ENCODE measurements around the gene C16orf96.

- no peak for TF ChIP-seq POLR2A (IDR thresholded peaks at IDR 0.05; ENCODE audit: control extremely low read depth in 1 of 2, low read depth in 2 of 2, low read length in 2 of 2)
- TF ChIP-seq JUND (IDR thresholded peaks at IDR 0.05; ENCODE audit: low read length): no peak
- no peak for TF ChIP-seq POLR2AphosphoS5 (IDR thresholded peaks at IDR 0.05; ENCODE audit: low read depth, low read length)
- no peak for TF ChIP-seq SIN3A (conservative IDR thresholded peaks at IDR 0.05 in 1 of 2, IDR thresholded peaks at IDR 0.05 in 1 of 2; ENCODE audit: low read depth in 1 of 2, low read length in 2 of 2)
- no peak for TF ChIP-seq CBX5 (IDR thresholded peaks at IDR 0.05; ENCODE audit: low read depth, low read length)
- TF ChIP-seq CTCF (IDR thresholded peaks at IDR 0.05; ENCODE audit: control extremely low read depth in 1 of 3, insufficient read depth in 1 of 3, low read depth in 1 of 3, low read length in 3 of 3): no peak
- TF ChIP-seq SUZ12 (IDR thresholded peaks at IDR 0.05; ENCODE audit: low read length): no peak
- no peak for TF ChIP-seq SRF (IDR thresholded peaks at IDR 0.05; ENCODE audit: low read depth, low read length)
- TF ChIP-seq RFX5 (IDR thresholded peaks at IDR 0.05; ENCODE audit: borderline replicate concordance, low read depth, low read length): no peak
- no peak for TF ChIP-seq CBX8 (IDR thresholded peaks at IDR 0.05; ENCODE audit: borderline replicate concordance, low read depth, low read length)
- TF ChIP-seq MAX (IDR thresholded peaks at IDR 0.05): no peak
Measured at GRCh38 chr16:4586291-4586690, 30.2 kb downstream of the C16orf96 start.

All from H1 (cell line).